ENCODE data around the gene SPAG6. TPM values are rescaled to one million over a fixed set of nuclear protein-coding genes. Genes with fewer than 3 reads are reported as not detected.

SPAG6 gene
- total and polyA plus RNA-seq, 9 of the 15 experiments (the other 6 are each of a cell fraction or from before 2014, with no cell fraction given): 3.5 to 23.1 (median 11.8) TPM

DNA sequence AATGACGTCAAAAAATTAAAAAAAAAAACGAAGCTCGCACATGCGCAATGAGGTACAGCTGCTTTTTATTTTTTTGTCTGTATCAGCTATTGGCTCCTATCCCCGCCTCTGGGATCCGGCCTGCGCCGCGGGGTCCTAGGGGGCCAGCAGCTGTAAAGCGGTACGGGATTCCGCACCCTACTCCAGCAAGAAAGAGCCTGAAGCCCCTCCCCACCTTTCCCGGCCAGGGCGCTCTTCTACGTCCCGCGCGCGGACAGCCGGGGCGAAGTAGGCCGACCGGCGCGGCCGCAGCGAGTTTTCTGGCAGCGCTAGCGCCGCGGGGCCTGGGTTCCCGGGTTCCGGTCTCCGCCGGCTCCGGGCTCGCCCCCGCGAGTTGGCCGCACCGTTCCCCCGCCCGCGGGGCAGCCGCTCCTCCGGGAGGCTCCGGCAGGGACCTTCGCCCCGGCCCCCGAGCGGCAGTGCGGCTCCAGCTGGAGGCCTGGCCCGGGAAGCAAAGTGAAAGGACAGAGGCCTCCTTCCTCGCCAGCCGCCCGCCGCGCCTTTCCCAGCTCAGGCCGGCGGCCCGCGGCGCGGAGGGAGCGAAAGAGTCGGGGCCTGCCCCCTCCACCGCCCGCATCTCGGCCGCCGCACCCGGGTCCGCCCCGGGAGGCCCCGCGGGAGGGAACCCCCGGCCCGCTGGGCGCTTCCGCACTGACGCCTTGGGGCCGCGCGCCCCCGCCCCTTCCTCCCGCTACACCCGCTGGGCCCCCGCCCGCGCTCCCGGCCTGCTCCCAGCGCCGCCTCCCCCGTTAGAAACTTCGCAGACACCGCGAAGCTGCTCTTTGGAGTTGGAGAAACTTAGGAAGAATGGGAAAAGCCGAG, 4.7 kb upstream of the SPAG6 start (continued):
- TF ChIP-seq, protein P1, sequence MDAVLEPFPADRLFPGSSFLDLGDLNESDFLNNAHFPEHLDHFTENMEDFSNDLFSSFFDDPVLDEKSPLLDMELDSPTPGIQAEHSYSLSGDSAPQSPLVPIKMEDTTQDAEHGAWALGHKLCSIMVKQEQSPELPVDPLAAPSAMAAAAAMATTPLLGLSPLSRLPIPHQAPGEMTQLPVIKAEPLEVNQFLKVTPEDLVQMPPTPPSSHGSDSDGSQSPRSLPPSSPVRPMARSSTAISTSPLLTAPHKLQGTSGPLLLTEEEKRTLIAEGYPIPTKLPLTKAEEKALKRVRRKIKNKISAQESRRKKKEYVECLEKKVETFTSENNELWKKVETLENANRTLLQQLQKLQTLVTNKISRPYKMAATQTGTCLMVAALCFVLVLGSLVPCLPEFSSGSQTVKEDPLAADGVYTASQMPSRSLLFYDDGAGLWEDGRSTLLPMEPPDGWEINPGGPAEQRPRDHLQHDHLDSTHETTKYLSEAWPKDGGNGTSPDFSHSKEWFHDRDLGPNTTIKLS (IDR thresholded peaks at IDR 0.05; ENCODE audit: borderline replicate concordance, low read depth): no peak
- TF ChIP-seq GTF2B (IDR thresholded peaks at IDR 0.05; ENCODE audit: extremely low read depth, insufficient read length) (no peak), KLF6 (CRISPR knock-in tag; IDR thresholded peaks at IDR 0.05; ENCODE audit: borderline replicate concordance) (no peak), CHD2 (IDR thresholded peaks at IDR 0.05; ENCODE audit: low read depth, low read length) (no peak), PTBP1 (IDR thresholded peaks at IDR 0.05; ENCODE audit: low read depth, low read length) (no peak), LCOR (CRISPR knock-in tag; IDR thresholded peaks at IDR 0.05) (no peak), SMAD1 (IDR thresholded peaks at IDR 0.05; ENCODE audit: low read depth, low read length, partially characterized antibody) (peak; percentile 15), PPARD (CRISPR knock-in tag; IDR thresholded peaks at IDR 0.05) (no peak), SIN3B (IDR thresholded peaks at IDR 0.05; ENCODE audit: low read depth) (peak; percentile 40; the same call in 1 of the 2 replicates), JUN (IDR thresholded peaks at IDR 0.05; ENCODE audit: borderline replicate concordance, low read depth, low read length) (no peak), JUN (CRISPR knock-in tag; IDR thresholded peaks at IDR 0.05; ENCODE audit: borderline replicate concordance) (no peak), GTF2A2 (tag; IDR thresholded peaks at IDR 0.05) (no peak), TCF7L2 (IDR thresholded peaks at IDR 0.05; ENCODE audit: low read depth, low read length) (no peak), KLF10 (CRISPR knock-in tag; IDR thresholded peaks at IDR 0.05) (no peak), SP1 (CRISPR knock-in tag; IDR thresholded peaks at IDR 0.05) (no peak)
- TF ChIP-seq, protein P2, sequence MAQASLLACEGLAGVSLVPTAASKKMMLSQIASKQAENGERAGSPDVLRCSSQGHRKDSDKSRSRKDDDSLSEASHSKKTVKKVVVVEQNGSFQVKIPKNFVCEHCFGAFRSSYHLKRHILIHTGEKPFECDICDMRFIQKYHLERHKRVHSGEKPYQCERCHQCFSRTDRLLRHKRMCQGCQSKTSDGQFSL (CRISPR knock-in tag; IDR thresholded peaks at IDR 0.05): no peak
- TF ChIP-seq, protein P2 (tag; IDR thresholded peaks at IDR 0.05): no peak; a peak in 1 of 4 replicates
- TF ChIP-seq, protein P3, sequence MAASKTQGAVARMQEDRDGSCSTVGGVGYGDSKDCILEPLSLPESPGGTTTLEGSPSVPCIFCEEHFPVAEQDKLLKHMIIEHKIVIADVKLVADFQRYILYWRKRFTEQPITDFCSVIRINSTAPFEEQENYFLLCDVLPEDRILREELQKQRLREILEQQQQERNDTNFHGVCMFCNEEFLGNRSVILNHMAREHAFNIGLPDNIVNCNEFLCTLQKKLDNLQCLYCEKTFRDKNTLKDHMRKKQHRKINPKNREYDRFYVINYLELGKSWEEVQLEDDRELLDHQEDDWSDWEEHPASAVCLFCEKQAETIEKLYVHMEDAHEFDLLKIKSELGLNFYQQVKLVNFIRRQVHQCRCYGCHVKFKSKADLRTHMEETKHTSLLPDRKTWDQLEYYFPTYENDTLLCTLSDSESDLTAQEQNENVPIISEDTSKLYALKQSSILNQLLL (CRISPR knock-in tag; IDR thresholded peaks at IDR 0.05; ENCODE audit: borderline replicate concordance): no peak
- TF ChIP-seq, protein P4, sequence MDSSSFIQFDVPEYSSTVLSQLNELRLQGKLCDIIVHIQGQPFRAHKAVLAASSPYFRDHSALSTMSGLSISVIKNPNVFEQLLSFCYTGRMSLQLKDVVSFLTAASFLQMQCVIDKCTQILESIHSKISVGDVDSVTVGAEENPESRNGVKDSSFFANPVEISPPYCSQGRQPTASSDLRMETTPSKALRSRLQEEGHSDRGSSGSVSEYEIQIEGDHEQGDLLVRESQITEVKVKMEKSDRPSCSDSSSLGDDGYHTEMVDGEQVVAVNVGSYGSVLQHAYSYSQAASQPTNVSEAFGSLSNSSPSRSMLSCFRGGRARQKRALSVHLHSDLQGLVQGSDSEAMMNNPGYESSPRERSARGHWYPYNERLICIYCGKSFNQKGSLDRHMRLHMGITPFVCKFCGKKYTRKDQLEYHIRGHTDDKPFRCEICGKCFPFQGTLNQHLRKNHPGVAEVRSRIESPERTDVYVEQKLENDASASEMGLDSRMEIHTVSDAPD (CRISPR knock-in tag; IDR thresholded peaks at IDR 0.05): no peak
